GM18508 (cell line): Measurements from ENCODE around the gene SLIT3.

Experiments used
- ATAC-seq: cut with Tn5 transposase; IDR thresholded peaks from one replicate; pipeline ENCODE4 v1.9.1; 2021; ENCODE audit warnings: moderate number of reproducible peaks; ENCODE audit not compliant: insufficient read depth, unreplicated experiment

SLIT3 gene

GRCh38 chr5:168712280-168712924 is 588.5 kb downstream of the SLIT3 start:
- ATAC-seq: no peak

GRCh38 chr5:168710706-168711105 is 590.2 kb downstream of the SLIT3 start:
- no peak for ATAC-seq

GRCh38 chr5:168707716-168708695 is 592.9 kb downstream of the SLIT3 start:
- no peak for ATAC-seq

GRCh38 chr5:168706655-168707069 is 594.3 kb downstream of the SLIT3 start:
- ATAC-seq: no peak

- no peak for ATAC-seq
These were observed 595.6 kb downstream of the SLIT3 start for GRCh38 chr5:168705321-168705720.

- no peak for ATAC-seq
These were observed 598.4 kb downstream of the SLIT3 start for GRCh38 chr5:168702511-168702910.

GRCh38 chr5:168701641-168702040 is 599.3 kb downstream of the SLIT3 start:
- no peak for ATAC-seq

GRCh38 chr5:168699002-168699401 is 601.9 kb downstream of the SLIT3 start:
- no peak for ATAC-seq

- no peak for ATAC-seq
These were observed 603.8 kb downstream of the SLIT3 start for GRCh38 chr5:168697034-168697720.

GRCh38 chr5:168696611-168697010 is 604.3 kb downstream of the SLIT3 start:
- ATAC-seq: no peak

GRCh38 chr5:168695301-168695835 is 605.6 kb downstream of the SLIT3 start:
- ATAC-seq: no peak

- ATAC-seq: no peak
These were observed 606.6 kb downstream of the SLIT3 start for GRCh38 chr5:168694289-168694688.

GRCh38 chr5:168693883-168694282 is 607.1 kb downstream of the SLIT3 start:
- ATAC-seq: no peak

GRCh38 chr5:168693297-168693696 is 607.6 kb downstream of the SLIT3 start:
- ATAC-seq: no peak

GRCh38 chr5:168691891-168692290 is 609.0 kb downstream of the SLIT3 start:
- no peak for ATAC-seq

GRCh38 chr5:168689260-168689659 is 611.7 kb downstream of the SLIT3 start:
- no peak for ATAC-seq

- no peak for ATAC-seq
These were observed 614.1 kb downstream of the SLIT3 start for GRCh38 chr5:168686837-168687236.

GRCh38 chr5:168685566-168685965 is 615.4 kb downstream of the SLIT3 start:
- no peak for ATAC-seq

GRCh38 chr5:168683927-168684295 is 617.0 kb downstream of the SLIT3 start:
- no peak for ATAC-seq

- no peak for ATAC-seq
These were observed 617.6 kb downstream of the SLIT3 start for GRCh38 chr5:168683247-168683926.
